H9 (cell line): ENCODE data around the gene KIF26B. TPM values are rescaled to one million over a fixed set of nuclear protein-coding genes. Genes with fewer than 3 reads are reported as not detected.

Source experiments
- DNase-seq: peaks from one replicate; pipeline ENCODE4 v3.0.0-alpha.2; 2017
- H2AFZ ChIP-seq: one replicate; pipeline ENCODE4 v1.6.1; 2013; ENCODE audit warnings: mild to moderate bottlenecking, low read length, control low read depth, moderate library complexity
- H2AK5ac ChIP-seq: 2 replicates; pipeline ENCODE4 v1.6.1; 2013; ENCODE audit warnings: low read length, control low read depth, mixed read lengths; ENCODE audit not compliant: insufficient read length
- H2BK120ac ChIP-seq: one replicate; pipeline ENCODE4 v1.6.1; 2013; ENCODE audit warnings: low read depth, mild to moderate bottlenecking, low read length, control low read depth, inconsistent platforms; ENCODE audit not compliant: poor library complexity, severe bottlenecking
- H2BK12ac ChIP-seq: 2 replicates; pipeline ENCODE4 v1.6.1; 2013; ENCODE audit warnings: low read length, control low read depth, mixed read lengths, low read depth; ENCODE audit not compliant: insufficient read length
- H2BK15ac ChIP-seq: 2 replicates; pipeline ENCODE4 v1.6.1; 2013; ENCODE audit warnings: low read depth, low read length, control low read depth
- H2BK20ac ChIP-seq: one replicate; pipeline ENCODE4 v1.6.1; 2013; ENCODE audit warnings: low read depth, mild to moderate bottlenecking, low read length, control low read depth, inconsistent platforms; ENCODE audit not compliant: poor library complexity, severe bottlenecking
- H2BK5ac ChIP-seq: 2 replicates; pipeline ENCODE4 v1.6.1; 2013; ENCODE audit warnings: low read length, control low read depth, mixed read lengths; ENCODE audit not compliant: insufficient read length
- H3K14ac ChIP-seq: 2 replicates; pipeline ENCODE4 v1.6.1; 2013; ENCODE audit warnings: low read length, control low read depth; ENCODE audit not compliant: insufficient read depth
- H3K18ac ChIP-seq: 2 replicates; pipeline ENCODE4 v1.6.1; 2013; ENCODE audit warnings: low read depth, mild to moderate bottlenecking, mixed read lengths, low read length, control low read depth; ENCODE audit not compliant: insufficient read length
- H3K23ac ChIP-seq: 2 replicates; pipeline ENCODE4 v1.6.1; 2013; ENCODE audit warnings: low read length, control low read depth, mixed read lengths, low read depth; ENCODE audit not compliant: insufficient read length
- H3K23me2 ChIP-seq: 2 replicates; pipeline ENCODE4 v1.6.1; 2013; ENCODE audit warnings: low read depth, mild to moderate bottlenecking, mixed read lengths, low read length, control low read depth; ENCODE audit not compliant: insufficient read length, poor library complexity, severe bottlenecking
- H3K27ac ChIP-seq: 2 replicates; pipeline ENCODE4 v1.5.1; 2013; ENCODE audit warnings: low read length, control low read depth, mixed read lengths, low read depth; ENCODE audit not compliant: insufficient read length
- H3K27me3 ChIP-seq: 2 replicates; pipeline ENCODE4 v1.6.1; 2013; ENCODE audit warnings: low read length, control low read depth, inconsistent platforms; ENCODE audit not compliant: insufficient read depth
- H3K4ac ChIP-seq: 2 replicates; pipeline ENCODE4 v1.6.1; 2013; ENCODE audit warnings: low read depth, mild to moderate bottlenecking, control low read depth, inconsistent platforms, low read length, moderate library complexity
- H3K4me1 ChIP-seq: 2 replicates; pipeline ENCODE4 v1.6.1; 2013; ENCODE audit warnings: low read length, control low read depth, inconsistent platforms; ENCODE audit not compliant: insufficient read depth
- H3K4me2 ChIP-seq: 2 replicates; pipeline ENCODE4 v1.6.1; 2013; ENCODE audit warnings: low read length, control low read depth, mixed read lengths; ENCODE audit not compliant: insufficient read length, insufficient read depth
- H3K56ac ChIP-seq: 2 replicates; pipeline ENCODE4 v1.6.1; 2013; ENCODE audit warnings: low read depth, mild to moderate bottlenecking, mixed read lengths, low read length, control low read depth; ENCODE audit not compliant: insufficient read length
- H3K79me1 ChIP-seq: 2 replicates; pipeline ENCODE4 v1.6.1; 2013; ENCODE audit warnings: low read depth, mild to moderate bottlenecking, moderate library complexity, low read length, control low read depth, inconsistent platforms; ENCODE audit not compliant: insufficient read depth, poor library complexity, severe bottlenecking
- H3K79me2 ChIP-seq: 2 replicates; pipeline ENCODE4 v1.6.1; 2013; ENCODE audit warnings: low read length, control low read depth, inconsistent platforms; ENCODE audit not compliant: insufficient read depth
- H3K9ac ChIP-seq: 2 replicates; pipeline ENCODE4 v1.6.1; 2013; ENCODE audit warnings: low read length, control low read depth, mixed read lengths; ENCODE audit not compliant: insufficient read length; ENCODE audit errors: extremely low read depth
- H3K9me3 ChIP-seq: one replicate; pipeline ENCODE4 v1.6.1; 2013; ENCODE audit warnings: low read depth, low read length, inconsistent platforms; ENCODE audit not compliant: control insufficient read depth
- H3T11ph ChIP-seq: one replicate; pipeline ENCODE4 v1.6.1; 2013; ENCODE audit warnings: mild to moderate bottlenecking, low read length, control low read depth, inconsistent platforms
- H4K20me1 ChIP-seq: one replicate; pipeline ENCODE4 v1.6.1; 2013; ENCODE audit not compliant: control insufficient read depth, insufficient read length, insufficient read depth
- H4K5ac ChIP-seq: 2 replicates; pipeline ENCODE4 v1.6.1; 2013; ENCODE audit warnings: low read depth, mild to moderate bottlenecking, mixed read lengths, low read length, control low read depth; ENCODE audit not compliant: insufficient read length
- H4K8ac ChIP-seq: replicated peaks from 2 replicates; pipeline ENCODE4 v1.6.1; 2013; ENCODE audit warnings: low read length, control low read depth, mixed read lengths, low read depth; ENCODE audit not compliant: insufficient read length
- H4K91ac ChIP-seq: 2 replicates; pipeline ENCODE4 v1.6.1; 2013; ENCODE audit warnings: low read depth, mild to moderate bottlenecking, moderate library complexity, mixed read lengths, low read length, control low read depth; ENCODE audit not compliant: insufficient read length
- H3K27ac Mint-ChIP-seq, 3 experiments: 2 replicates in 2 of 3; 3 replicates in 1 of 3; pipeline ENCODE4 v1.8.0; 2020 to 2021; ENCODE audit warnings: mixed read lengths in 3 of 3, mild to moderate bottlenecking in 1 of 3, moderate library complexity in 1 of 3
- H3K27me3 Mint-ChIP-seq: 2 replicates; pipeline ENCODE4 v1.8.0; 2021; ENCODE audit warnings: low read depth, mild to moderate bottlenecking, moderate library complexity, mixed read lengths
- H3K36me3 Mint-ChIP-seq, 3 experiments: 2 replicates in 2 of 3; 3 replicates in 1 of 3; pipeline ENCODE4 v1.8.0; 2020 to 2021; ENCODE audit warnings: low read depth in 3 of 3, mixed read lengths in 3 of 3; ENCODE audit not compliant: insufficient read depth in 1 of 3
- H3K4me1 Mint-ChIP-seq, 2 experiments: 2 replicates each; pipeline ENCODE4 v1.8.0; 2020; ENCODE audit warnings: mixed read lengths in 2 of 2
- H3K4me3 Mint-ChIP-seq, 2 experiments: 2 replicates in 1 of 2; 3 replicates in 1 of 2; pipeline ENCODE4 v1.8.0; 2020 to 2021; ENCODE audit warnings: mild to moderate bottlenecking in 2 of 2, mixed read lengths in 2 of 2, moderate library complexity in 1 of 2
- H3K9me3 Mint-ChIP-seq, 2 experiments: 2 replicates in 1 of 2; 3 replicates in 1 of 2; pipeline ENCODE4 v1.8.0; 2020; ENCODE audit warnings: mild to moderate bottlenecking in 2 of 2, mixed read lengths in 2 of 2, moderate library complexity in 1 of 2
- WGBS: extraction: QIAGEN DNeasy Blood & Tissue Kit; methylation state at CpG from one replicate; pipeline ENCODE4 v1.1.7; 2013; ENCODE audit warnings: missing lambda C conversion rate, low lambda C conversion rate, mixed read lengths; ENCODE audit not compliant: insufficient read length; ENCODE audit errors: extremely low coverage; 5-methylcytosine and 5-hydroxymethylcytosine counted together
- total RNA-seq: library from RNA; stranded (reverse); gene quantifications from 2 replicates; pipeline ENCODE4 v1.2.1, GENCODE V29; 2021
- TF ChIP-seq, protein P1 (sequence below): fragments of 200-600 bp; sonication (generic); conservative IDR thresholded peaks from 3 replicates; pipeline ENCODE4 v1.8.0; 2021; ENCODE audit warnings: antibody characterized with exemption, mild to moderate bottlenecking

KIF26B gene
- total RNA-seq, 1 experiment from 2014 or later, result 0.13 TPM

DNA sequence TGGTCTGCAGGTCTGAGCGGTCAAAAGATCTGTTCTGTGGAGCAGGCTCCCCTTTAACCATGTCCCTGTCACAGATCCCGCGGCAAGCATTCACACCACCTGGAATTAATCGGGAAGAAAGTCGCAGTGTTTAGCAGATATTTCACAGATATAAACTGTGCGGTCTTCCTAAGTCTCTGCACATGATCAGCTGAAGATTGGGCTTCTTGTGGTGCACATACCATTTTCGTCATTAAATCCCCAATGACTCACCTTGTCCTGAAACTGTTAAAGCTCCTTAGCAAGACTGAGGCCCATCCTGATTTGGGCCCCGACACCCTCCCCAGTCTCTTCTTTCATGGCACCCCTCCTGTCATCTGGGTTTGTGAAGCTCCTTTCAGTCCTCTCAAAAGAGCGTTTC is 158.8 kb downstream of the KIF26B start:
- Histone ChIP-seq H3K27ac (no peak overlapping the region), H2BK20ac (no peak overlapping the region), H3T11ph (no peak overlapping the region), H4K5ac (no peak overlapping the region), H2AK5ac (no peak overlapping the region), H3K56ac (no peak overlapping the region), H2BK5ac (no peak overlapping the region), H4K20me1 (no peaks in the 10 kb centered on the region), H2BK12ac (no peak overlapping the region), H3K4ac (no peak overlapping the region), H2BK15ac (no peak overlapping the region), H3K9me3 (no peaks in the 10 kb centered on the region), H3K23me2 (no peaks in the 10 kb centered on the region), H2AFZ (no peak overlapping the region), H4K8ac (no peak overlapping the region), H3K4me1 (peaks cover 9% of the 10 kb centered on the region), H3K14ac (no peak overlapping the region), H4K91ac (no peak overlapping the region), H3K18ac (no peak overlapping the region), H3K4me2 (no peak overlapping the region), H3K23ac (no peak overlapping the region), H2BK120ac (no peak overlapping the region), H3K27me3 (no peaks in the 10 kb centered on the region), H3K9ac (no peak overlapping the region), H3K79me1 (no peaks in the 10 kb centered on the region), H3K79me2 (no peaks in the 10 kb centered on the region)
- TF ChIP-seq, protein P1, sequence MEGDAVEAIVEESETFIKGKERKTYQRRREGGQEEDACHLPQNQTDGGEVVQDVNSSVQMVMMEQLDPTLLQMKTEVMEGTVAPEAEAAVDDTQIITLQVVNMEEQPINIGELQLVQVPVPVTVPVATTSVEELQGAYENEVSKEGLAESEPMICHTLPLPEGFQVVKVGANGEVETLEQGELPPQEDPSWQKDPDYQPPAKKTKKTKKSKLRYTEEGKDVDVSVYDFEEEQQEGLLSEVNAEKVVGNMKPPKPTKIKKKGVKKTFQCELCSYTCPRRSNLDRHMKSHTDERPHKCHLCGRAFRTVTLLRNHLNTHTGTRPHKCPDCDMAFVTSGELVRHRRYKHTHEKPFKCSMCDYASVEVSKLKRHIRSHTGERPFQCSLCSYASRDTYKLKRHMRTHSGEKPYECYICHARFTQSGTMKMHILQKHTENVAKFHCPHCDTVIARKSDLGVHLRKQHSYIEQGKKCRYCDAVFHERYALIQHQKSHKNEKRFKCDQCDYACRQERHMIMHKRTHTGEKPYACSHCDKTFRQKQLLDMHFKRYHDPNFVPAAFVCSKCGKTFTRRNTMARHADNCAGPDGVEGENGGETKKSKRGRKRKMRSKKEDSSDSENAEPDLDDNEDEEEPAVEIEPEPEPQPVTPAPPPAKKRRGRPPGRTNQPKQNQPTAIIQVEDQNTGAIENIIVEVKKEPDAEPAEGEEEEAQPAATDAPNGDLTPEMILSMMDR, result no peak
- no peaks in the 10 kb centered on the region; a peak in 1 of 7 replicates for H3K36me3 Mint-ChIP-seq
- H3K27ac Mint-ChIP-seq, result no peak overlapping the region; a peak in 1 of 7 replicates
- H3K4me1 Mint-ChIP-seq, result peaks cover 40 to 46% of the 10 kb centered on the region in 2 experiments
- no CpG with 5 or more reads among the region's 9 CpGs for WGBS
- DNase-seq, result no peak
- peaks cover 0 to 4% of the 10 kb centered on the region in 2 experiments; a peak in 1 of 5 replicates for H3K9me3 Mint-ChIP-seq
- no peak overlapping the region for H3K4me3 Mint-ChIP-seq
- H3K27me3 Mint-ChIP-seq, result peaks cover 8% of the 10 kb centered on the region
